GM23338 (cell line): ENCODE measurements around the gene MAPK1. TPM values are rescaled to one million over a fixed set of nuclear protein-coding genes. Genes with fewer than 3 reads are reported as not detected.

ENCODE experiments used
- ATAC-seq: fragments of 200-7000 bp; cut with Tn5 transposase; 3 replicates; pipeline ENCODE4 v1.9.1; 2020
- DNase-seq: peaks from one replicate; pipeline ENCODE4 v3.0.0-alpha.2; 2015; ENCODE audit warnings: low spot score
- H2AFZ ChIP-seq: fragments of 200-600 bp; sonication (generic); 2 replicates; pipeline ENCODE4 v1.8.0; 2016; ENCODE audit warnings: antibody characterized with exemption, mild to moderate bottlenecking, moderate library complexity
- H3F3A ChIP-seq: fragments of 200-600 bp; sonication (generic); replicated peaks from 2 replicates; pipeline ENCODE4 v1.8.0; 2017; ENCODE audit warnings: antibody characterized with exemption, mixed run types, low read depth
- H3K27ac ChIP-seq: fragments of 200-600 bp; sonication (generic); 2 replicates; pipeline ENCODE4 v1.6.1; 2016; ENCODE audit warnings: low read depth
- H3K27me3 ChIP-seq: fragments of 200-600 bp; sonication (generic); 2 replicates; pipeline ENCODE4 v1.8.0; 2016; ENCODE audit warnings: mild to moderate bottlenecking, mixed run types, moderate library complexity; ENCODE audit not compliant: insufficient read depth
- H3K36me3 ChIP-seq: fragments of 200-600 bp; sonication (generic); 2 replicates; pipeline ENCODE4 v1.8.0; 2016; ENCODE audit warnings: mild to moderate bottlenecking; ENCODE audit not compliant: insufficient read depth
- H3K4me1 ChIP-seq: fragments of 200-600 bp; sonication (generic); 2 replicates; pipeline ENCODE4 v1.8.0; 2016; ENCODE audit warnings: mild to moderate bottlenecking, moderate library complexity; ENCODE audit not compliant: insufficient read depth
- H3K4me2 ChIP-seq: fragments of 200-600 bp; sonication (generic); 2 replicates; pipeline ENCODE4 v1.7.1; 2017; ENCODE audit warnings: mixed run types
- H3K4me3 ChIP-seq: fragments of 200-600 bp; sonication (generic); 2 replicates; pipeline ENCODE4 v1.6.1; 2016; ENCODE audit warnings: mixed run types
- H3K79me2 ChIP-seq: fragments of 200-600 bp; sonication (generic); replicated peaks from 2 replicates; pipeline ENCODE4 v1.8.0; 2017; ENCODE audit warnings: mild to moderate bottlenecking; ENCODE audit not compliant: insufficient read depth
- H3K9me2 ChIP-seq: fragments of 200-600 bp; sonication (generic); 2 replicates; pipeline ENCODE4 v1.8.0; 2017; ENCODE audit not compliant: insufficient read depth
- H4K20me1 ChIP-seq: fragments of 200-600 bp; sonication (generic); replicated peaks from 2 replicates; pipeline ENCODE4 v1.8.0; 2017; ENCODE audit warnings: mild to moderate bottlenecking; ENCODE audit not compliant: insufficient read depth
- H3K27ac Mint-ChIP-seq: 2 replicates; pipeline ENCODE4 v1.8.0; 2020; ENCODE audit warnings: inconsistent platforms, mild to moderate bottlenecking, moderate library complexity, mixed read lengths
- H3K27me3 Mint-ChIP-seq: 3 replicates; pipeline ENCODE4 v1.8.0; 2022; ENCODE audit warnings: low read depth, mild to moderate bottlenecking, moderate library complexity, mixed read lengths, inconsistent platforms; ENCODE audit not compliant: insufficient read depth, poor library complexity
- H3K36me3 Mint-ChIP-seq: 3 replicates; pipeline ENCODE4 v1.8.0; 2021; ENCODE audit warnings: low read depth, mild to moderate bottlenecking, inconsistent platforms, moderate library complexity, mixed read lengths
- H3K4me1 Mint-ChIP-seq: 3 replicates; pipeline ENCODE4 v1.8.0; 2020; ENCODE audit warnings: mild to moderate bottlenecking, inconsistent platforms, mixed read lengths
- H3K4me3 Mint-ChIP-seq: 3 replicates; pipeline ENCODE4 v1.8.0; 2021; ENCODE audit warnings: moderate library complexity, mild to moderate bottlenecking, inconsistent platforms, mixed read lengths
- H3K9me3 Mint-ChIP-seq: 3 replicates; pipeline ENCODE4 v1.8.0; 2020; ENCODE audit warnings: moderate library complexity, mild to moderate bottlenecking, inconsistent platforms, mixed read lengths
- NANOG ChIP-seq: IDR thresholded peaks from 2 replicates; pipeline ENCODE4 v1.6.1; 2016; ENCODE audit warnings: antibody characterized with exemption, borderline replicate concordance
- POLR2AphosphoS5 ChIP-seq: IDR thresholded peaks from 2 replicates; pipeline ENCODE4 v1.6.1; 2016; ENCODE audit warnings: antibody characterized with exemption, low read depth
- ZNF331 ChIP-seq: fragments of 250-450 bp; sonication (Bioruptor Pico); IDR thresholded peaks from 2 replicates; pipeline ENCODE4 v1.5.0; 2020; ENCODE audit warnings: low read depth, mild to moderate bottlenecking, moderate library complexity
- polyA plus RNA-seq: library from polyadenylated mRNA; unstranded; fragments of >200 nt; fragmentation: Nextera tagmentation; extraction: Ambion mirVana; gene quantifications from 2 replicates; pipeline ENCODE4 v1.2.1, GENCODE V29; 2016
- total RNA-seq: library from RNA; depleted of rRNA; stranded (reverse); fragments of >200 nt; shearing (Covaris generic); gene quantifications from 2 replicates; pipeline ENCODE4 v1.2.3, GENCODE V29; 2014
- TF ChIP-seq, protein P1 (sequence below): IDR thresholded peaks from 2 replicates; pipeline ENCODE4 v1.6.1; 2016; ENCODE audit warnings: antibody characterized with exemption
- TF ChIP-seq, protein P2 (sequence below): IDR thresholded peaks from one replicate; pipeline ENCODE4 v1.6.1; 2018; ENCODE audit warnings: antibody characterized with exemption; ENCODE audit not compliant: unreplicated experiment
- TF ChIP-seq, protein P3 (sequence below), 2 experiments: fragments of 200-600 bp in 1 of 2; sonication (generic) in 1 of 2; conservative IDR thresholded peaks; 2 replicates each; pipeline versions ENCODE4 v1.5.1 to v1.6.1; 2016 to 2017; ENCODE audit warnings: antibody characterized with exemption in 2 of 2, low read depth in 2 of 2, mild to moderate bottlenecking in 2 of 2, moderate library complexity in 1 of 2

The MAPK1 gene
- total and polyA plus RNA-seq, 2 experiments from 2014 or later, result 17.4 to 77.5 TPM

DNA sequence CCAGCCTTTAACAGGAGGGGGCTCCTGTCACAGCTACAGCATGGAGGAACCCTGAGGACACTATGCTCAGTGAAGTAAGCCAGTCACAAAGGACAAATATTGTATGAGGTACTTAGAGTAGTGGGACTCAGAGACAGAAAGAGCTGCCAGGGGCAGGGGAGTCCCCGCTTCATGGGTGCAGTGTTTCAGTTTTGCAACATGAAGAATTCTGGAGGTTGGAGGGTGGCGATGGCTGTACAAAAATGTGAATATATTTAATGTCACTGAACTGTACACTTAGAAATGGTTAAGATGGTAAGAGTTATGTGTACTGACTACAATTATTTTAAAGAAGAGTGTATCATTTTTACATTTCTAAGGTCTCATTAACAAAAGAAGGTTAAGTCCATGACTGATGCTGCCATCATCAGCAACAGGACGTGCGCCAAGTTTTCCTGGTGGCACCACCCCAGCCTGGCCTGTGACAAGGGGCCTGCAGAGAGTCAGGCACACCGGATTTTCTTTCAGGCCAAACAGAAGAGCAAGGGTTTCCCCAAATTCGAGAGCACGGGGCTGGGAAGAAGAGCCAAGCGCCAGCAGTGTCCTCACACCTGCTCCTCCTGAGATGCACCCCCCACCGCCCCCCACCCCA, 153.9 kb downstream of the MAPK1 start:
- no peak overlapping the region for H2AFZ ChIP-seq
- peaks cover 3% of the 10 kb centered on the region for H3K27me3 Mint-ChIP-seq
- 0 out of 2 replicates have a peak, but pooled peaks cover 4% of the 10 kb centered on the region for H3F3A ChIP-seq
- no peaks in the 10 kb centered on the region; the same call in 1 of the 2 replicates for H4K20me1 ChIP-seq
- H3K4me2 ChIP-seq, result no peak overlapping the region
- DNase-seq, result no peak
- TF ChIP-seq, protein P1, sequence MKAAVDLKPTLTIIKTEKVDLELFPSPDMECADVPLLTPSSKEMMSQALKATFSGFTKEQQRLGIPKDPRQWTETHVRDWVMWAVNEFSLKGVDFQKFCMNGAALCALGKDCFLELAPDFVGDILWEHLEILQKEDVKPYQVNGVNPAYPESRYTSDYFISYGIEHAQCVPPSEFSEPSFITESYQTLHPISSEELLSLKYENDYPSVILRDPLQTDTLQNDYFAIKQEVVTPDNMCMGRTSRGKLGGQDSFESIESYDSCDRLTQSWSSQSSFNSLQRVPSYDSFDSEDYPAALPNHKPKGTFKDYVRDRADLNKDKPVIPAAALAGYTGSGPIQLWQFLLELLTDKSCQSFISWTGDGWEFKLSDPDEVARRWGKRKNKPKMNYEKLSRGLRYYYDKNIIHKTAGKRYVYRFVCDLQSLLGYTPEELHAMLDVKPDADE, result no peak
- TF ChIP-seq POLR2AphosphoS5 (no peak), NANOG (no peak)
- TF ChIP-seq, protein P2, sequence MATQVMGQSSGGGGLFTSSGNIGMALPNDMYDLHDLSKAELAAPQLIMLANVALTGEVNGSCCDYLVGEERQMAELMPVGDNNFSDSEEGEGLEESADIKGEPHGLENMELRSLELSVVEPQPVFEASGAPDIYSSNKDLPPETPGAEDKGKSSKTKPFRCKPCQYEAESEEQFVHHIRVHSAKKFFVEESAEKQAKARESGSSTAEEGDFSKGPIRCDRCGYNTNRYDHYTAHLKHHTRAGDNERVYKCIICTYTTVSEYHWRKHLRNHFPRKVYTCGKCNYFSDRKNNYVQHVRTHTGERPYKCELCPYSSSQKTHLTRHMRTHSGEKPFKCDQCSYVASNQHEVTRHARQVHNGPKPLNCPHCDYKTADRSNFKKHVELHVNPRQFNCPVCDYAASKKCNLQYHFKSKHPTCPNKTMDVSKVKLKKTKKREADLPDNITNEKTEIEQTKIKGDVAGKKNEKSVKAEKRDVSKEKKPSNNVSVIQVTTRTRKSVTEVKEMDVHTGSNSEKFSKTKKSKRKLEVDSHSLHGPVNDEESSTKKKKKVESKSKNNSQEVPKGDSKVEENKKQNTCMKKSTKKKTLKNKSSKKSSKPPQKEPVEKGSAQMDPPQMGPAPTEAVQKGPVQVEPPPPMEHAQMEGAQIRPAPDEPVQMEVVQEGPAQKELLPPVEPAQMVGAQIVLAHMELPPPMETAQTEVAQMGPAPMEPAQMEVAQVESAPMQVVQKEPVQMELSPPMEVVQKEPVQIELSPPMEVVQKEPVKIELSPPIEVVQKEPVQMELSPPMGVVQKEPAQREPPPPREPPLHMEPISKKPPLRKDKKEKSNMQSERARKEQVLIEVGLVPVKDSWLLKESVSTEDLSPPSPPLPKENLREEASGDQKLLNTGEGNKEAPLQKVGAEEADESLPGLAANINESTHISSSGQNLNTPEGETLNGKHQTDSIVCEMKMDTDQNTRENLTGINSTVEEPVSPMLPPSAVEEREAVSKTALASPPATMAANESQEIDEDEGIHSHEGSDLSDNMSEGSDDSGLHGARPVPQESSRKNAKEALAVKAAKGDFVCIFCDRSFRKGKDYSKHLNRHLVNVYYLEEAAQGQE, result no peak
- H3K4me1 Mint-ChIP-seq, result peaks cover 4% of the 10 kb centered on the region; the same call in 2 of the 3 replicates
- H3K27me3 ChIP-seq, result no peaks in the 10 kb centered on the region
- H3K4me3 ChIP-seq, result no peak overlapping the region
- no peaks in the 10 kb centered on the region for H3K4me1 ChIP-seq
- H3K79me2 ChIP-seq, result no peaks in the 10 kb centered on the region
- H3K36me3 ChIP-seq, result no peaks in the 10 kb centered on the region
- ATAC-seq, result no peak
- H3K27ac ChIP-seq, result peak overlapping the region; percentile 34; the same call in 1 of the 2 replicates
- H3K9me3 Mint-ChIP-seq, result no peaks in the 10 kb centered on the region
- H3K9me2 ChIP-seq, result no peaks in the 10 kb centered on the region
- no peaks in the 10 kb centered on the region for H3K36me3 Mint-ChIP-seq
- no peak overlapping the region for H3K4me3 Mint-ChIP-seq
- H3K27ac Mint-ChIP-seq, result no peak overlapping the region

DNA sequence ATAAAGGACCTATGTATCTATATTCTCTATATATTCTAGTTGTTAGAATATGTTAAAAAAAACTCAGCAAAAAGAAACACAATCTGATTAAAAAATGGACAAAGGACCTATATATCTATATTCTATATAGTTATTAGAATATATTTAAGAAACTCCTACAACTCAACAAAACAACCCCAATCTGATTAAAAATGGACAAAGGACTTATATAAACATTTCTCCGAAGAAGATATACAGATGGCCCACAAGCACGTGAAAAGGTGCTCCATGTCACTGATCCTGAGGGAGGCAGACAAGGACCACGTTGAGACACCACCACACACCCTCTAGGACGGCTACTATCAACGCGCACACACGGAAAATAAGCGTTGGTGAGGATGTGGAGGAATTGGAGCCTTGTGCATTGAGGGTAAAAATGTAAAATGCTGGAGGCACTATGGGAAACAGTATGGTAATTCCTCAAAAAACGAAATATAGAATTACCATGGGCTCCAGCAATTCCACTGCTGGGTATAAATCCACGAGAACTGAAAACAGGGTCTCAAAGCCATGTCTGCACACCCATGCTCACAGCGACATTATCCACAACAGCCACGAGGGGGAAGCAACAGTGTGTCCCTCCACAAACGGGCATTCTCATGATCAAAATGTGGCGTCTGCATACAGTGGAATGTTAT, 154.6 kb downstream of the MAPK1 start:
- H3K4me1 Mint-ChIP-seq, result peaks cover 4% of the 10 kb centered on the region; the same call in 2 of the 3 replicates
- H3K4me2 ChIP-seq, result no peak overlapping the region
- H3K27ac ChIP-seq, result no peak overlapping the region; the same call in 1 of the 2 replicates
- H3K4me3 Mint-ChIP-seq, result no peak overlapping the region
- no peaks in the 10 kb centered on the region; the same call in 1 of the 2 replicates for H4K20me1 ChIP-seq
- no peaks in the 10 kb centered on the region for H3K9me2 ChIP-seq
- ATAC-seq, result peak; percentile 93
- no peaks in the 10 kb centered on the region for H3K79me2 ChIP-seq
- H3K4me3 ChIP-seq, result no peak overlapping the region
- no peaks in the 10 kb centered on the region for H3K36me3 ChIP-seq
- H3K27me3 ChIP-seq, result no peaks in the 10 kb centered on the region
- H3F3A ChIP-seq, result 0 out of 2 replicates have a peak, but pooled peaks cover 4% of the 10 kb centered on the region
- no peak overlapping the region; the same call in 1 of the 2 replicates for H3K27ac Mint-ChIP-seq
- H3K27me3 Mint-ChIP-seq, result peaks cover 3% of the 10 kb centered on the region
- no peak overlapping the region for H2AFZ ChIP-seq
- peak; percentile 84 for DNase-seq
- H3K4me1 ChIP-seq, result no peaks in the 10 kb centered on the region
- H3K9me3 Mint-ChIP-seq, result no peaks in the 10 kb centered on the region
- H3K36me3 Mint-ChIP-seq, result no peaks in the 10 kb centered on the region
- TF ChIP-seq, protein P1, result no peak
- TF ChIP-seq, protein P2, result no peak
- no peak for TF ChIP-seq ZNF331 (CRISPR knock-in tag)
- TF ChIP-seq, protein P3, sequence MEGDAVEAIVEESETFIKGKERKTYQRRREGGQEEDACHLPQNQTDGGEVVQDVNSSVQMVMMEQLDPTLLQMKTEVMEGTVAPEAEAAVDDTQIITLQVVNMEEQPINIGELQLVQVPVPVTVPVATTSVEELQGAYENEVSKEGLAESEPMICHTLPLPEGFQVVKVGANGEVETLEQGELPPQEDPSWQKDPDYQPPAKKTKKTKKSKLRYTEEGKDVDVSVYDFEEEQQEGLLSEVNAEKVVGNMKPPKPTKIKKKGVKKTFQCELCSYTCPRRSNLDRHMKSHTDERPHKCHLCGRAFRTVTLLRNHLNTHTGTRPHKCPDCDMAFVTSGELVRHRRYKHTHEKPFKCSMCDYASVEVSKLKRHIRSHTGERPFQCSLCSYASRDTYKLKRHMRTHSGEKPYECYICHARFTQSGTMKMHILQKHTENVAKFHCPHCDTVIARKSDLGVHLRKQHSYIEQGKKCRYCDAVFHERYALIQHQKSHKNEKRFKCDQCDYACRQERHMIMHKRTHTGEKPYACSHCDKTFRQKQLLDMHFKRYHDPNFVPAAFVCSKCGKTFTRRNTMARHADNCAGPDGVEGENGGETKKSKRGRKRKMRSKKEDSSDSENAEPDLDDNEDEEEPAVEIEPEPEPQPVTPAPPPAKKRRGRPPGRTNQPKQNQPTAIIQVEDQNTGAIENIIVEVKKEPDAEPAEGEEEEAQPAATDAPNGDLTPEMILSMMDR (conservative IDR thresholded peaks at IDR 0.05; ENCODE audit: low read depth in 2 of 2), result peak; percentile 63 to 77
